H9 (cell line): Measurements from ENCODE around the gene CCDC51. TPM values are rescaled to one million over a fixed set of nuclear protein-coding genes. Genes with fewer than 3 reads are reported as not detected.

Experiments used
- DNase-seq: peaks from one replicate; pipeline ENCODE4 v3.0.0-alpha.2; 2017
- H2AFZ ChIP-seq: one replicate; pipeline ENCODE4 v1.6.1; 2013; ENCODE audit warnings: mild to moderate bottlenecking, low read length, control low read depth, moderate library complexity
- H2AK5ac ChIP-seq: 2 replicates; pipeline ENCODE4 v1.6.1; 2013; ENCODE audit warnings: low read length, control low read depth, mixed read lengths; ENCODE audit not compliant: insufficient read length
- H2BK120ac ChIP-seq: one replicate; pipeline ENCODE4 v1.6.1; 2013; ENCODE audit warnings: low read depth, mild to moderate bottlenecking, low read length, control low read depth, inconsistent platforms; ENCODE audit not compliant: poor library complexity, severe bottlenecking
- H2BK12ac ChIP-seq: 2 replicates; pipeline ENCODE4 v1.6.1; 2013; ENCODE audit warnings: low read length, control low read depth, mixed read lengths, low read depth; ENCODE audit not compliant: insufficient read length
- H2BK15ac ChIP-seq: 2 replicates; pipeline ENCODE4 v1.6.1; 2013; ENCODE audit warnings: low read depth, low read length, control low read depth
- H2BK20ac ChIP-seq: one replicate; pipeline ENCODE4 v1.6.1; 2013; ENCODE audit warnings: low read depth, mild to moderate bottlenecking, low read length, control low read depth, inconsistent platforms; ENCODE audit not compliant: poor library complexity, severe bottlenecking
- H2BK5ac ChIP-seq: 2 replicates; pipeline ENCODE4 v1.6.1; 2013; ENCODE audit warnings: low read length, control low read depth, mixed read lengths; ENCODE audit not compliant: insufficient read length
- H3K14ac ChIP-seq: 2 replicates; pipeline ENCODE4 v1.6.1; 2013; ENCODE audit warnings: low read length, control low read depth; ENCODE audit not compliant: insufficient read depth
- H3K18ac ChIP-seq: 2 replicates; pipeline ENCODE4 v1.6.1; 2013; ENCODE audit warnings: low read depth, mild to moderate bottlenecking, mixed read lengths, low read length, control low read depth; ENCODE audit not compliant: insufficient read length
- H3K23ac ChIP-seq: 2 replicates; pipeline ENCODE4 v1.6.1; 2013; ENCODE audit warnings: low read length, control low read depth, mixed read lengths, low read depth; ENCODE audit not compliant: insufficient read length
- H3K23me2 ChIP-seq: 2 replicates; pipeline ENCODE4 v1.6.1; 2013; ENCODE audit warnings: low read depth, mild to moderate bottlenecking, mixed read lengths, low read length, control low read depth; ENCODE audit not compliant: insufficient read length, poor library complexity, severe bottlenecking
- H3K27ac ChIP-seq: 2 replicates; pipeline ENCODE4 v1.5.1; 2013; ENCODE audit warnings: low read length, control low read depth, mixed read lengths, low read depth; ENCODE audit not compliant: insufficient read length
- H3K27me3 ChIP-seq: 2 replicates; pipeline ENCODE4 v1.6.1; 2013; ENCODE audit warnings: low read length, control low read depth, inconsistent platforms; ENCODE audit not compliant: insufficient read depth
- H3K4ac ChIP-seq: 2 replicates; pipeline ENCODE4 v1.6.1; 2013; ENCODE audit warnings: low read depth, mild to moderate bottlenecking, control low read depth, inconsistent platforms, low read length, moderate library complexity
- H3K4me1 ChIP-seq: 2 replicates; pipeline ENCODE4 v1.6.1; 2013; ENCODE audit warnings: low read length, control low read depth, inconsistent platforms; ENCODE audit not compliant: insufficient read depth
- H3K4me2 ChIP-seq: 2 replicates; pipeline ENCODE4 v1.6.1; 2013; ENCODE audit warnings: low read length, control low read depth, mixed read lengths; ENCODE audit not compliant: insufficient read length, insufficient read depth
- H3K56ac ChIP-seq: 2 replicates; pipeline ENCODE4 v1.6.1; 2013; ENCODE audit warnings: low read depth, mild to moderate bottlenecking, mixed read lengths, low read length, control low read depth; ENCODE audit not compliant: insufficient read length
- H3K79me1 ChIP-seq: 2 replicates; pipeline ENCODE4 v1.6.1; 2013; ENCODE audit warnings: low read depth, mild to moderate bottlenecking, moderate library complexity, low read length, control low read depth, inconsistent platforms; ENCODE audit not compliant: insufficient read depth, poor library complexity, severe bottlenecking
- H3K79me2 ChIP-seq: 2 replicates; pipeline ENCODE4 v1.6.1; 2013; ENCODE audit warnings: low read length, control low read depth, inconsistent platforms; ENCODE audit not compliant: insufficient read depth
- H3K9ac ChIP-seq: 2 replicates; pipeline ENCODE4 v1.6.1; 2013; ENCODE audit warnings: low read length, control low read depth, mixed read lengths; ENCODE audit not compliant: insufficient read length; ENCODE audit errors: extremely low read depth
- H3K9me3 ChIP-seq: one replicate; pipeline ENCODE4 v1.6.1; 2013; ENCODE audit warnings: low read depth, low read length, inconsistent platforms; ENCODE audit not compliant: control insufficient read depth
- H3T11ph ChIP-seq: one replicate; pipeline ENCODE4 v1.6.1; 2013; ENCODE audit warnings: mild to moderate bottlenecking, low read length, control low read depth, inconsistent platforms
- H4K20me1 ChIP-seq: one replicate; pipeline ENCODE4 v1.6.1; 2013; ENCODE audit not compliant: control insufficient read depth, insufficient read length, insufficient read depth
- H4K5ac ChIP-seq: 2 replicates; pipeline ENCODE4 v1.6.1; 2013; ENCODE audit warnings: low read depth, mild to moderate bottlenecking, mixed read lengths, low read length, control low read depth; ENCODE audit not compliant: insufficient read length
- H4K8ac ChIP-seq: replicated peaks from 2 replicates; pipeline ENCODE4 v1.6.1; 2013; ENCODE audit warnings: low read length, control low read depth, mixed read lengths, low read depth; ENCODE audit not compliant: insufficient read length
- H4K91ac ChIP-seq: 2 replicates; pipeline ENCODE4 v1.6.1; 2013; ENCODE audit warnings: low read depth, mild to moderate bottlenecking, moderate library complexity, mixed read lengths, low read length, control low read depth; ENCODE audit not compliant: insufficient read length
- H3K27ac Mint-ChIP-seq, 3 experiments: 2 replicates in 2 of 3; 3 replicates in 1 of 3; pipeline ENCODE4 v1.8.0; 2020 to 2021; ENCODE audit warnings: mixed read lengths in 3 of 3, mild to moderate bottlenecking in 1 of 3, moderate library complexity in 1 of 3
- H3K27me3 Mint-ChIP-seq: 2 replicates; pipeline ENCODE4 v1.8.0; 2021; ENCODE audit warnings: low read depth, mild to moderate bottlenecking, moderate library complexity, mixed read lengths
- H3K36me3 Mint-ChIP-seq, 3 experiments: 2 replicates in 2 of 3; 3 replicates in 1 of 3; pipeline ENCODE4 v1.8.0; 2020 to 2021; ENCODE audit warnings: low read depth in 3 of 3, mixed read lengths in 3 of 3; ENCODE audit not compliant: insufficient read depth in 1 of 3
- H3K4me1 Mint-ChIP-seq, 2 experiments: 2 replicates each; pipeline ENCODE4 v1.8.0; 2020; ENCODE audit warnings: mixed read lengths in 2 of 2
- H3K4me3 Mint-ChIP-seq, 2 experiments: 2 replicates in 1 of 2; 3 replicates in 1 of 2; pipeline ENCODE4 v1.8.0; 2020 to 2021; ENCODE audit warnings: mild to moderate bottlenecking in 2 of 2, mixed read lengths in 2 of 2, moderate library complexity in 1 of 2
- H3K9me3 Mint-ChIP-seq, 2 experiments: 2 replicates in 1 of 2; 3 replicates in 1 of 2; pipeline ENCODE4 v1.8.0; 2020; ENCODE audit warnings: mild to moderate bottlenecking in 2 of 2, mixed read lengths in 2 of 2, moderate library complexity in 1 of 2
- CTCF ChIP-seq: fragments of 200-600 bp; sonication (generic); conservative IDR thresholded peaks from 3 replicates; pipeline ENCODE4 v1.8.0; 2021; ENCODE audit warnings: antibody characterized with exemption, mild to moderate bottlenecking
- WGBS: extraction: QIAGEN DNeasy Blood & Tissue Kit; methylation state at CpG from one replicate; pipeline ENCODE4 v1.1.7; 2013; ENCODE audit warnings: missing lambda C conversion rate, low lambda C conversion rate, mixed read lengths; ENCODE audit not compliant: insufficient read length; ENCODE audit errors: extremely low coverage; 5-methylcytosine and 5-hydroxymethylcytosine counted together
- total RNA-seq: library from RNA; stranded (reverse); gene quantifications from 2 replicates; pipeline ENCODE4 v1.2.1, GENCODE V29; 2021

Gene CCDC51
- total RNA-seq, 1 experiment from 2014 or later: 20.0 TPM

- Histone ChIP-seq H3K23ac (no peak overlapping the region), H3K4me1 (no peaks in the 10 kb centered on the region), H3T11ph (no peak overlapping the region), H4K91ac (no peak overlapping the region), H3K4ac (no peak overlapping the region), H3K23me2 (no peaks in the 10 kb centered on the region), H3K56ac (no peak overlapping the region), H4K8ac (no peak overlapping the region), H4K5ac (no peak overlapping the region), H3K14ac (no peak overlapping the region), H3K27me3 (no peaks in the 10 kb centered on the region), H3K79me1 (no peaks in the 10 kb centered on the region), H2BK5ac (no peak overlapping the region), H3K18ac (no peak overlapping the region), H4K20me1 (no peaks in the 10 kb centered on the region), H3K27ac (no peak overlapping the region), H2BK120ac (no peak overlapping the region), H3K9ac (no peak overlapping the region), H3K9me3 (no peaks in the 10 kb centered on the region), H2BK15ac (no peak overlapping the region), H2AK5ac (no peak overlapping the region), H2BK12ac (no peak overlapping the region), H3K79me2 (no peaks in the 10 kb centered on the region), H2BK20ac (no peak overlapping the region), H2AFZ (no peak overlapping the region), H3K4me2 (no peak overlapping the region)
- H3K4me3 Mint-ChIP-seq: no peak overlapping the region
- no peak for DNase-seq
- TF ChIP-seq CTCF: no peak
- WGBS: no CpG with 5 or more reads among the region's 2 CpGs
- H3K36me3 Mint-ChIP-seq: no peaks in the 10 kb centered on the region
- H3K27me3 Mint-ChIP-seq: peaks cover 3% of the 10 kb centered on the region
- no peak overlapping the region for H3K27ac Mint-ChIP-seq
- no peaks in the 10 kb centered on the region; a peak in 1 of 5 replicates for H3K9me3 Mint-ChIP-seq
- H3K4me1 Mint-ChIP-seq: no peaks in the 10 kb centered on the region
Measured at GRCh38 chr3:48388966-48389365, 51.0 kb downstream of the CCDC51 start.
